ENCODE data around the gene BTBD16. TPM values are rescaled to one million over a fixed set of nuclear protein-coding genes. Genes with fewer than 3 reads are reported as not detected.

The BTBD16 gene
- total and polyA plus RNA-seq, 2 of the 13 experiments (the other 11 are each of a cell fraction or from before 2014, with no cell fraction given): 5.0 to 11.9 TPM

- no peak for TF ChIP-seq TRIM24 (CRISPR knock-in tag; IDR thresholded peaks at IDR 0.05)
- TF ChIP-seq MLXIP (CRISPR knock-in tag; IDR thresholded peaks at IDR 0.05; ENCODE audit: borderline replicate concordance): no peak
- TF ChIP-seq ZNF24 (IDR thresholded peaks at IDR 0.05): no peak
- no peak for TF ChIP-seq ZBED4 (CRISPR knock-in tag; IDR thresholded peaks at IDR 0.05; ENCODE audit: borderline replicate concordance)
- TF ChIP-seq ZNF546 (CRISPR knock-in tag; conservative IDR thresholded peaks at IDR 0.05): no peak
- TF ChIP-seq HOXA3 (CRISPR knock-in tag; IDR thresholded peaks at IDR 0.05): no peak
- TF ChIP-seq EHMT2 (IDR thresholded peaks at IDR 0.05; ENCODE audit: borderline replicate concordance, low read depth, low read length): no peak
- peak; percentile 58; the same call in 1 of the 2 replicates for TF ChIP-seq ZNF782 (CRISPR knock-in tag; IDR thresholded peaks at IDR 0.05; ENCODE audit: borderline replicate concordance)
- TF ChIP-seq RFX1 (IDR thresholded peaks at IDR 0.05): no peak
- no peak for TF ChIP-seq FOXJ3 (CRISPR knock-in tag; IDR thresholded peaks at IDR 0.05; ENCODE audit: borderline replicate concordance)
- TF ChIP-seq PLRG1 (conservative IDR thresholded peaks at IDR 0.05): no peak
- TF ChIP-seq BATF2 (CRISPR knock-in tag; IDR thresholded peaks at IDR 0.05): no peak
- TF ChIP-seq AGO1 (IDR thresholded peaks at IDR 0.05; ENCODE audit: low read depth, low read length, poor library complexity, severe bottlenecking): no peak
Measured at GRCh38 chr10:122374859-122375678, 104.0 kb downstream of the BTBD16 start (continued).

All from HepG2 (cell line).